Activated naive CD4-positive, alpha-beta T cell treated with anti-CD3 and anti-CD28 coated beads, Interleukin-2, amount 50 U/mL, for 16 hours (primary cell): ENCODE results near the gene TXNIP.
A peak's percentile ranks its signal among the peaks of the same experiment; 100 is the strongest.

Experiments
- DNase-seq: peaks from one replicate; pipeline ENCODE4 v3.0.0-alpha.2; 2020

The TXNIP gene

GRCh38 chr1:145961425-145962156 lies 34.8 kb downstream of the TXNIP start:
- DNase-seq: peak; percentile 71

- DNase-seq: no peak
These were observed 35.3 kb downstream of the TXNIP start for GRCh38 chr1:145961109-145961424.

GRCh38 chr1:145960468-145961108 lies 35.8 kb downstream of the TXNIP start:
- DNase-seq: peak; percentile 45

- no peak for DNase-seq
These were observed 36.4 kb downstream of the TXNIP start for GRCh38 chr1:145959957-145960467.

GRCh38 chr1:145959333-145959732 lies 37.0 kb downstream of the TXNIP start:
- DNase-seq: no peak

- DNase-seq: no peak
These were observed 37.6 kb downstream of the TXNIP start for GRCh38 chr1:145958734-145959133.

- DNase-seq: peak; percentile 96
These were observed 38.7 kb downstream of the TXNIP start, which contains the start of gene LIX1L for GRCh38 chr1:145957443-145958319. TSS of gene LIX1L (minus strand) at chr1:145958017. CDS start at chr1:145957927, 90 bp downstream.

- no peak for DNase-seq
These were observed 39.5 kb downstream of the TXNIP start for GRCh38 chr1:145956781-145957442.

GRCh38 chr1:145956361-145956760 lies 40.0 kb downstream of the TXNIP start:
- DNase-seq: no peak

GRCh38 chr1:145955436-145955835 lies 40.9 kb downstream of the TXNIP start:
- DNase-seq: no peak

GRCh38 chr1:145953861-145954260 lies 42.5 kb downstream of the TXNIP start:
- DNase-seq: no peak

- no peak for DNase-seq
These were observed 43.5 kb downstream of the TXNIP start for GRCh38 chr1:145952903-145953302.

GRCh38 chr1:145951526-145951925 lies 44.9 kb downstream of the TXNIP start:
- DNase-seq: no peak

GRCh38 chr1:145949219-145949618 lies 47.2 kb downstream of the TXNIP start:
- no peak for DNase-seq

GRCh38 chr1:145947551-145947950 lies 48.8 kb downstream of the TXNIP start:
- DNase-seq: no peak

- DNase-seq: no peak
These were observed 49.8 kb downstream of the TXNIP start for GRCh38 chr1:145946477-145946986.

- DNase-seq: no peak
These were observed 51.8 kb downstream of the TXNIP start for GRCh38 chr1:145944532-145944931.

GRCh38 chr1:145942871-145943270 lies 53.5 kb downstream of the TXNIP start:
- DNase-seq: no peak
